ENCODE data around the gene SUPT20HL1.
A peak's percentile ranks its signal among the peaks of the same experiment; 100 is the strongest.
"Not testable (repeated sequence)": the region's sequence is repeated elsewhere in the genome, so short reads cannot be mapped to it uniquely, and the experiment has no call there.

SUPT20HL1 gene

DNA sequence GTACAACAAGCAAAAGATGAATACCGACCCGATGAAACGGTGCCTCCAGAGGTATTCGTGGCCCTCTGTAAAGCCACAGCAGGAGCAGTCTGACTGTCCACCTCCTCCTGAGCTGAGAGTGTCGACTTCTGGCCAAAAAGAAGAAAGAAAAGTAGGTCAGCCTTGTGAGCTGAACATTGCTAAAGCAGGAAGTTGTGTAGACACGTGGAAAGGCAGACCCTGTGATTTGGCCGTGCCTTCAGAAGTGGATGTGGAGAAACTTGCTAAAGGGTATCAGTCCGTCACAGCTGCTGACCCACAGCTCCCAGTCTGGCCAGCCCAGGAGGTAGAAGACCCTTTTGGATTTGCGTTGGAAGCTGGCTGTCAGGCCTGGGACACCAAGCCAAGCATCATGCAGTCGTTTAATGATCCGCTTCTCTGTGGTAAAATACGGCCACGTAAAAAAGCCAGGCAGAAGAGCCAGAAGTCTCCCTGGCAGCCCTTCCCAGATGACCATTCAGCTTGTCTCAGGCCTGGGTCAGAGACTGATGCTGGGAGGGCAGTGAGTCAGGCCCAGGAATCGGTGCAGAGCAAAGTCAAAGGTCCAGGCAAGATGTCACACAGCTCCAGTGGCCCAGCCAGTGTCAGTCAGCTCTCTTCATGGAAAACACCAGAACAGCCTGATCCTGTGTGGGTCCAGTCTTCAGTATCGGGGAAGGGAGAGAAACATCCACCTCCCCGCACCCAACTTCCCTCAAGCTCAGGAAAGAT is 3.2 kb downstream of the SUPT20HL1 start:
- H3K36me3 ChIP-seq (ENCODE audit: control insufficient read depth in 2 of 2, insufficient read depth in 1 of 2, low read length in 2 of 2); POLR2A ChIA-PET; CTCF ChIA-PET: not testable (repeated sequence)

DNA sequence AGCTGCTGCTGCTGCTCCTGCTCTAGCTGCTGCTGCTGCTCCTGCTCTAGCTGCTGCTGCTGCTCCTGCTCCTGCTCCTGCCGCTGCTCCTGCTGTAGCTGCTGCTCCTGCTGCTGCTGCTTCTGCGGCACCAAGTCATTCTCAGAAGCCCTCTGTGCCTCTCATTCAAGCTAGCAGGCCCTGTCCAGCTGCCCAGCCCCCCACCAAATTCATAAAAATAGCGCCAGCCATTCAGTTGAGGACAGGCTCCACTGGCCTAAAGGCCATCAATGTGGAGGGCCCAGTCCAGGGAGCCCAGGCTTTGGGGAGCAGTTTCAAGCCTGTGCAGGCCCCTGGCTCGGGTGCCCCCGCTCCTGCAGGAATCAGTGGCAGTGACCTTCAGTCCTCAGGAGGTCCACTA is 3.9 kb downstream of the SUPT20HL1 start:
- no peaks in the 10 kb centered on the region for H3K4me1 ChIP-seq (ENCODE audit: control insufficient read depth, insufficient read depth, low read length)
- H3K36me3 ChIP-seq (ENCODE audit: control insufficient read depth in 2 of 2, insufficient read depth in 1 of 2, low read length in 2 of 2), result no peaks in the 10 kb centered on the region
- TF ChIP-seq ZNF132 (tag by site-specific recombination; IDR thresholded peaks at IDR 0.05; ENCODE audit: borderline replicate concordance), result no peak
- peak; percentile 20; the same call in 1 of the 2 replicates for TF ChIP-seq OSR2 (tag by site-specific recombination; IDR thresholded peaks at IDR 0.05)
- no peak overlapping the region for H3K4me3 ChIP-seq (ENCODE audit: low read depth, low read length)
- no peaks in the 10 kb centered on the region for H3K9me3 ChIP-seq (ENCODE audit: control insufficient read depth, insufficient read depth, low read depth, low read length)
- ChIA-PET CTCF (no interaction called here), POLR2A (no interaction called here)
- no peak overlapping the region for H3K27ac ChIP-seq (ENCODE audit: extremely low read depth, low read depth, low read length)

More for the DNA sequence above, 3.2 kb downstream of the SUPT20HL1 start:
- H3K9me3 ChIP-seq (ENCODE audit: control insufficient read depth, insufficient read depth, low read depth, low read length); H3K27ac ChIP-seq (ENCODE audit: extremely low read depth, low read depth, low read length); H3K4me1 ChIP-seq (ENCODE audit: control insufficient read depth, insufficient read depth, low read length); H3K4me3 ChIP-seq (ENCODE audit: low read depth, low read length): not testable (repeated sequence)

DNA sequence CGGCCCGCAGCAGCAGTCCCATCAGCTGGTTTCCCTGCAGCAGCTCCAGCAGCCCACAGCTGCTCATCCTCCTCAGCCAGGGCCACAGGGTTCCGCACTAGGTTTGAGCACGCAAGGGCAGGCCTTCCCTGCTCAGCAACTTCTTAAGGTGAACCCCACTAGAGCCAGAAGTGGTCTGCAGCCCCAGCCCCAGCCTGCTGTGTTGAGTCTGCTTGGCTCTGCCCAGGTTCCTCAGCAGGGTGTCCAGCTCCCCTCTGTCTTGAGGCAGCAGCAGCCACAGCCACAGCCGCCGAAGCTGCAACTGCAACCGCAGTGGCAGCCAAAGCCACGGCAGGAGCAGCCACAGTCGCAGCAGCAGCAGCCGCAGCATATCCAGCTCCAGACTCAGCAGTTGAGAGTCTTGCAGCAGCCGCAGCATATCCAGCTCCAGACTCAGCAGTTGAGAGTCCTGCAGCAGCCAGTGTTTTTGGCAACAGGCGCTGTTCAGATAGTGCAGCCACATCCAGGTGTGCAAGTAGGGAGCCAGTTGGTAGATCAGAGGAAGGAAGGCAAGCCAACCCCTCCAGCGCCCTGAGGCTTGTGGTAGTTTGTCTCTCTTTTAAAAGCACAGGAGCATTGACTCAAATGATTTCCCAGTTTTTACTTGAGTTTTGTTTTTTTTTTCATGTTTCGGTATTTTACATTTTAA is 4.6 kb downstream of the SUPT20HL1 start:
- TF ChIP-seq, protein P1, sequence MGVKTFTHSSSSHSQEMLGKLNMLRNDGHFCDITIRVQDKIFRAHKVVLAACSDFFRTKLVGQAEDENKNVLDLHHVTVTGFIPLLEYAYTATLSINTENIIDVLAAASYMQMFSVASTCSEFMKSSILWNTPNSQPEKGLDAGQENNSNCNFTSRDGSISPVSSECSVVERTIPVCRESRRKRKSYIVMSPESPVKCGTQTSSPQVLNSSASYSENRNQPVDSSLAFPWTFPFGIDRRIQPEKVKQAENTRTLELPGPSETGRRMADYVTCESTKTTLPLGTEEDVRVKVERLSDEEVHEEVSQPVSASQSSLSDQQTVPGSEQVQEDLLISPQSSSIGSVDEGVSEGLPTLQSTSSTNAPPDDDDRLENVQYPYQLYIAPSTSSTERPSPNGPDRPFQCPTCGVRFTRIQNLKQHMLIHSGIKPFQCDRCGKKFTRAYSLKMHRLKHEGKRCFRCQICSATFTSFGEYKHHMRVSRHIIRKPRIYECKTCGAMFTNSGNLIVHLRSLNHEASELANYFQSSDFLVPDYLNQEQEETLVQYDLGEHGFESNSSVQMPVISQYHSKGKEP (tag by site-specific recombination; IDR thresholded peaks at IDR 0.05), result 0 out of 2 replicates have a peak, but pooled peaks have one; percentile 54
- TF ChIP-seq ZBTB17 (tag by site-specific recombination; IDR thresholded peaks at IDR 0.05), result no peak
- CTCF ChIA-PET, result no interaction called here

DNA sequence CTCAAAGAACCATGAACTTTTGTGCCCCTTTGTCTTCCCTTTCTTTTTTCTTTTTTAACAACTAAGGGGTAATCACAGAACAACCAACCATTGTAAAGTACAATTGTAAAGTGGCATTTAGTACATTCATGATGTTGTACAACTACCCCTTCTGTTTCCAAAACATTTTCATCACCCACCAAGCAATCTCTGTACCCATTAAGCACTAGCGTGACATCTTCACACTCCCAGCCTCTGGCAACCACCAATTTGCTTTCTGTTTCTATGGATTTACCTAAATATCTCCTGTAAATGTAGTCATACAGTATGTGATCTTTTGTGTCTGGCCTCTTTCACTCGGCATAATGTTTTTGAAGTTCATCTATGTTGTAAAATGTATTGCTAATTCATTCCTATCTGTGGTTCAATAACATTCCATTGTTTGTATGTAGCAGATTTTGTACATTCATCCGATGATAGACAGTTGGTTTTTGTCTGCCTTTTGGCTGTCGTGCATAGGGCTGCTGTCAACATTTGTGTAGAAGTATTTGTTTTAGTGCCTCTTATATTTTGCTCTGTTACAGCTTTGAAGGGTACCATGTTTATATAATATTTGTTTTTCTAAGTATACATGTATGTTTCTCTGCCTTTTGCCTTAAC is 6.4 kb downstream of the SUPT20HL1 start:
- H3K9me3 ChIP-seq (ENCODE audit: control insufficient read depth, insufficient read depth, low read depth, low read length); H3K4me3 ChIP-seq (ENCODE audit: low read depth, low read length); H3K4me1 ChIP-seq (ENCODE audit: control insufficient read depth, insufficient read depth, low read length); POLR2A ChIA-PET; H3K27ac ChIP-seq (ENCODE audit: extremely low read depth, low read depth, low read length); CTCF ChIA-PET; H3K36me3 ChIP-seq (ENCODE audit: control insufficient read depth in 2 of 2, insufficient read depth in 1 of 2, low read length in 2 of 2): not testable (repeated sequence)

More for the DNA sequence above, 4.6 kb downstream of the SUPT20HL1 start:
- Histone ChIP-seq H3K9me3 (ENCODE audit: control insufficient read depth, insufficient read depth, low read depth, low read length) (no peaks in the 10 kb centered on the region), H3K4me3 (ENCODE audit: low read depth, low read length) (no peak overlapping the region), H3K27ac (ENCODE audit: extremely low read depth, low read depth, low read length) (no peak overlapping the region), H3K36me3 (ENCODE audit: control insufficient read depth in 2 of 2, insufficient read depth in 1 of 2, low read length in 2 of 2) (no peaks in the 10 kb centered on the region), H3K4me1 (ENCODE audit: control insufficient read depth, insufficient read depth, low read length) (no peaks in the 10 kb centered on the region)
- POLR2A ChIA-PET, result no interaction called here

DNA sequence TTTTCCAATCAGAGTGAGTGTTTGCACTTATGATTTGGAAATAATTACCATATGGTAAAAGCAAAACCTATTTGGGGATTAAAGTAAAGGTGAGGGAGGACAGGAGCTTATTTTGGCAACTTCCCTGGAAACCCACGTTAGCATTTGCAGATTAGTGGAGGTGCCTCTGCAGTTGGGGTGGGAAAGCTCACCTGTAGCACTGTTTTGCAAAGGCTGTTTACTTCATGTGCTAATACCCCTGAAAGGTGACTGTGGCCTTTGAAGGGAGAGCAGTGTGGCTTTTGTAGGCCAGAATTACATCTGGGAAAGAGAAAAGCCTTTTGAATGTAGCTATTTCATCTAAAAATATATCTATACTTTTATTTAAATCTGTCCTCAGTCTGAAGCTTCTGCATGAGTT is 9.4 kb downstream of the SUPT20HL1 start:
- Histone ChIP-seq H3K9me3 (ENCODE audit: control insufficient read depth, insufficient read depth, low read depth, low read length) (no peaks in the 10 kb centered on the region), H3K4me1 (ENCODE audit: control insufficient read depth, insufficient read depth, low read length) (no peaks in the 10 kb centered on the region), H3K27ac (ENCODE audit: extremely low read depth, low read depth, low read length) (no peak overlapping the region), H3K4me3 (ENCODE audit: low read depth, low read length) (no peak overlapping the region), H3K36me3 (ENCODE audit: control insufficient read depth in 2 of 2, insufficient read depth in 1 of 2, low read length in 2 of 2) (no peaks in the 10 kb centered on the region)
- ChIA-PET CTCF (interaction anchor here (0.7 to 4.3 kb wide), 16 partner anchors 12 to 774 kb away, joined by 3 to 85 read pairs (median 10); no protein-coding TSS in a partner anchor), POLR2A (no interaction called here)
- TF ChIP-seq, protein P2, sequence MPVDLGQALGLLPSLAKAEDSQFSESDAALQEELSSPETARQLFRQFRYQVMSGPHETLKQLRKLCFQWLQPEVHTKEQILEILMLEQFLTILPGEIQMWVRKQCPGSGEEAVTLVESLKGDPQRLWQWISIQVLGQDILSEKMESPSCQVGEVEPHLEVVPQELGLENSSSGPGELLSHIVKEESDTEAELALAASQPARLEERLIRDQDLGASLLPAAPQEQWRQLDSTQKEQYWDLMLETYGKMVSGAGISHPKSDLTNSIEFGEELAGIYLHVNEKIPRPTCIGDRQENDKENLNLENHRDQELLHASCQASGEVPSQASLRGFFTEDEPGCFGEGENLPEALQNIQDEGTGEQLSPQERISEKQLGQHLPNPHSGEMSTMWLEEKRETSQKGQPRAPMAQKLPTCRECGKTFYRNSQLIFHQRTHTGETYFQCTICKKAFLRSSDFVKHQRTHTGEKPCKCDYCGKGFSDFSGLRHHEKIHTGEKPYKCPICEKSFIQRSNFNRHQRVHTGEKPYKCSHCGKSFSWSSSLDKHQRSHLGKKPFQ (tag by site-specific recombination; IDR thresholded peaks at IDR 0.05), result no peak
- TF ChIP-seq ZNF114 (tag by site-specific recombination; IDR thresholded peaks at IDR 0.05) (no peak), ZNF48 (tag by site-specific recombination; IDR thresholded peaks at IDR 0.05) (no peak), ZSCAN30 (tag by site-specific recombination; IDR thresholded peaks at IDR 0.05) (no peak), ZBTB17 (tag by site-specific recombination; IDR thresholded peaks at IDR 0.05) (no peak), OSR2 (tag by site-specific recombination; IDR thresholded peaks at IDR 0.05) (no peak), ZNF350 (tag by site-specific recombination; IDR thresholded peaks at IDR 0.05) (no peak), ZNF549 (tag by site-specific recombination; IDR thresholded peaks at IDR 0.05) (no peak), TCF7L2 (IDR thresholded peaks at IDR 0.05; ENCODE audit: borderline replicate concordance, low read depth, low read length) (no peak)
- TF ChIP-seq, protein P3, sequence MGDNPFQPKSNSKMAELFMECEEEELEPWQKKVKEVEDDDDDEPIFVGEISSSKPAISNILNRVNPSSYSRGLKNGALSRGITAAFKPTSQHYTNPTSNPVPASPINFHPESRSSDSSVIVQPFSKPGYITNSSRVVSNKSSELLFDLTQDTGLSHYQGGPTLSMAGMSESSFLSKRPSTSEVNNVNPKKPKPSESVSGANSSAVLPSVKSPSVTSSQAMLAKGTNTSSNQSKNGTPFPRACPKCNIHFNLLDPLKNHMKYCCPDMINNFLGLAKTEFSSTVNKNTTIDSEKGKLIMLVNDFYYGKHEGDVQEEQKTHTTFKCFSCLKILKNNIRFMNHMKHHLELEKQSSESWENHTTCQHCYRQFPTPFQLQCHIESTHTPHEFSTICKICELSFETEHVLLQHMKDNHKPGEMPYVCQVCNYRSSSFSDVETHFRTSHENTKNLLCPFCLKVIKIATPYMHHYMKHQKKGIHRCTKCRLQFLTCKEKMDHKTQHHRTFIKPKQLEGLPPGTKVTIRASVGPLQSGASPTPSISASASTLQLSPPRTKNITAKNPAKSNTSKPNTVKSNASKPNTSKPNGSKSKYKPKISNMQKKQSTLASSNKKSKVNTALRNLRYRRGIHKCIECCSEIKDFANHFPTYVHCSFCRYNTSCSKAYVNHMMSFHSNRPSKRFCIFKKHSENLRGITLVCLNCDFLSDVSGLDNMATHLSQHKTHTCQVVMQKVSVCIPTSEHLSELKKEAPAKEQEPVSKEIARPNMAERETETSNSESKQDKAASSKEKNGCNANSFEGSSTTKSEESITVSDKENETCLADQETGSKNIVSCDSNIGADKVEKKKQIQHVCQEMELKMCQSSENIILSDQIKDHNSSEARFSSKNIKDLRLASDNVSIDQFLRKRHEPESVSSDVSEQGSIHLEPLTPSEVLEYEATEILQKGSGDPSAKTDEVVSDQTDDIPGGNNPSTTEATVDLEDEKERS (tag by site-specific recombination; IDR thresholded peaks at IDR 0.05), result no peak

Data from HEK293 (cell line).